Eye (tissue), 1 donor: ENCODE results near the gene ZBTB14.

Experiments used
- DNase-seq: peaks from one replicate; pipeline ENCODE4 v3.0.0-alpha.2; 2015

ZBTB14 gene, protein sequence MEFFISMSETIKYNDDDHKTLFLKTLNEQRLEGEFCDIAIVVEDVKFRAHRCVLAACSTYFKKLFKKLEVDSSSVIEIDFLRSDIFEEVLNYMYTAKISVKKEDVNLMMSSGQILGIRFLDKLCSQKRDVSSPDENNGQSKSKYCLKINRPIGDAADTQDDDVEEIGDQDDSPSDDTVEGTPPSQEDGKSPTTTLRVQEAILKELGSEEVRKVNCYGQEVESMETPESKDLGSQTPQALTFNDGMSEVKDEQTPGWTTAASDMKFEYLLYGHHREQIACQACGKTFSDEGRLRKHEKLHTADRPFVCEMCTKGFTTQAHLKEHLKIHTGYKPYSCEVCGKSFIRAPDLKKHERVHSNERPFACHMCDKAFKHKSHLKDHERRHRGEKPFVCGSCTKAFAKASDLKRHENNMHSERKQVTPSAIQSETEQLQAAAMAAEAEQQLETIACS

DNA sequence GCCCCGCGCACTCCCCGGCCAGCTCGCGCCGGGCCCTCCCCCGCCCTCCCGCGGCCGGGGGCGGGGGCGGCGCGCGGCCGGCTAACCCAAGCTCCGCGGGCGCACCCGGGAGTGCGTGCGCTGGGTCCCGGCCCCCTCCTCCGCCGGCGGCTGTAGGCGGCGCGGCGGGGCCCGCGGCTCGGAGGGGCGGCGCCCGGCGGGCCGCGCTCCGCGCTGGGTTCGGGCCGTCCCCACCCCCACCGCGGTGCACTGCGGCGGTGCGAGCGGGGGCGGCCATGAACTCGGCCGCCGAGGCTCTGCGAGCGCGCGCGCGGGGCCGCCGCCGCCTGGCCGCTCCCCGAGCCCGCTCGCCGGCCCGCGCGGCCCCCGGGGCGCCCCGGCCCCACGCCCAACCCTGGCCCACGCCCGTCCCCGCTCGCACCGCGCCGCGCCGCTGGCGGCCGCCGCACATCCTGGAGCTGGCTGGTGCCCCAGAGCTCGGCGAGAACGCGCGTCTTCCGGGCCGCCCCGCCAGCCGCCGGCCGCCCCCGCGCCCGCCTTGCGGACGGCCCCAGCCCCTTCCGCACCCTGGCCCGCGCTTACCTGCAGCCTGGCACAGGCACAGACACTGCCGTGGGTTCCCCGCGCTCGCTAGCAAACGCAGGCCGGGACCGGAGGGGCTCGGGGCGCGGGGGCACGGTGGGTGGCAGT is at the start of gene ZBTB14:
Gene ZBTB14 (minus strand): TSS at position 496 of the 690 bp plus-strand sequence. CDS start 2,480 bp downstream, outside the sequence.
- no peak for DNase-seq

DNA sequence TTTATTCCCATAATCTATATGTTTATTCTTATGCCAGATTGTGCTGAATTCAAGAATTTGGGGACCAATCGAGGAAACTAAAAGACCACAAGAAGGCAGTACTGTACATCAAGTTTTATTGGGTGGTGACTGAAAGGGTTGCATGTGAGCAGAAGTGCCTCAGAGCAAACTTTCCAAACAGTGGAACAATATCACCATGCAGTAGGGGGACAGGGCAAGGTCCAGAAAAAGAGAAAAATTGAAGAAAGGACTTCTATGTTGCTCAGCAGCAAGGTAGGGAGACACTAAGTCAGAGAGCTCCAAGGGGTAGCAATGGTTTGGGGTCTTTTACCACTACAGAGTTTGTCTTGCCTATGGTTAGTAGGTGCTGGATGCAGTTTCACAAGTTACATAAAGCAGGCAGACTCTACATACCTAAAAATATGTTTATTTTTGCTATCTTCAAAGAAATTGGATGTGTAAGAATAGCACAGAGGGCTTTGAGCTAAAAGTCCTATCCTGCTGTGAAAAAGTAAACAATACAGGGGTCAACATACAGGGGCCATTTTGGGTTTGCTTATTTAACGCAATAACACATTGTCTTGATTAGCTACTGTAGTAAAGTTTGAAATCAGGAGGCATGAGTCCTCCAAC is 43.8 kb upstream of the ZBTB14 start:
- no peak for DNase-seq

DNA sequence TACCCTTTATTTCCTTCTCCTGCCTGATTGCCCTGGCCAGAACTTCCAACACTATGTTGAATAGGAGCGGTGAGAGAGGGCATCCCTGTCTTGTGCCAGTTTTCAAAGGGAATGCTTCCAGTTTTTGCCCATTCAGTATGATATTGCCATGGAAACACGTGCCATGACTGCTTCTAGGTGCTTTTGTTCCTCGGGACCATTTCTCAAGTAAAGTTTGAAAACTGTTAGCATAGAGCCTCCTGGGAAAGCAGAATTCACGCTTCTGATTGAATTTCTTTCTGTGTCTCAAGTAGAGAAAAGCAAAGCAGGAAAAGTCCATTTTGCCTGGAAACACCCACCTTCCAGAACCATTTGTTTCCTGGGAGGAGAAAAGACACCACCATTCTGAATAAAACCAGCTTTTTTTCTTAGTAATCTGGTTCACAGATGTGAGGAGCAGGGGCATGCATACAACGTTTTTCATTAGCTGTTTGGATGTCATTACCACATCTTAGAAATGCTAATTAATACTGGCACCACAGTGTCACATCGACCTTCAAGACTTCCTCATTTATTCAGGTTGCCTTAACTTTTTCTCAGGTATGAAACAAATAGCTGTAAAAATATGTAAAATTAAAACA is 39.0 kb upstream of the ZBTB14 start:
- DNase-seq = no peak

DNA sequence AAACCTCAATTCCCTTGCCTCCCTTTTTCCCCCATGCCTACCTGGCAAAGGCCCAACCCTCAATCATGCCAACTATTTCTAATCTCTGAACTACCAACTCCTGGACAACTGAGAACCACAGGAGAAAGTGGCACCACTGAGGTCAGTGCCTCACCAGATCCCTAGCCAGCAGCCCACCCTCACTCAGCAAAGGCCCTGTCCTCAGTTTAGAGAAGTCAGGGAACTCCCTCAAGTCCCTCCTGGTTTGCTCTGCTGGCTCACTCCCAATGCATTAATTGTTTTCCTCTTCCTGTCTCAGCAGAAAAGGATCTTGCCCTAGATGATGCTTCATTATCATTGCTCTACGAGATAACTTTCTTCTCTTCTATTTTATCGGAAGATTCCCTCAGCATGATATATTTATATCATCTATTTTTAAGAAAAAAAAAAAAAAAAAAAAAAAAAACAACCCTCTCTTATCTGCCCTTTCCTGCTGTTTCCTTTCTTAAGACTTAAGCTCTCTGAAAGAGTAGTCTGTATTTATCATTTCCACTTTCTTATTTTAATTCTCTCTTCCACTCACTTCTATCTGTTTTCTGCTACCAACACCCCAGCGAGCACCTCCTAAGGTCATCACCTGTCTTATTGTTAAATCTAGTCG is 22.7 kb upstream of the ZBTB14 start:
- no peak for DNase-seq

DNA sequence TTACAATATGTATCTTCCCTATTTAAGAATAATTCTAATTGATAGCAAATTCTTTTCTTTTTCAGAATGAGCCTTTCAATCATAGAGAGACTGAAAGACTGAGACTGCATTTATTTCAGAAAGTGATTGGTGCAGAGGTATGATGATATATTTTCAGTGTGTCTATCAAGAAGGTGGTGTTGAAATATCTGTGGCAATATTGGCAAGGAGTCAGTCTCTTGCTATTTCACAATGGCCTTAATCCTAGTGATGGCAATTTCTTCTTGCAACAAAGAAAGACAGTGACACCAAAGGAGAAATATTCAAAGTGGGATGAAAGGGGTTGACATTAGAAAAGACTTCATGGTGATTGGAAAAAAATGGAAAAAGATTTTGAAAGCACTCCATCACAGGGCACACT is 21.7 kb upstream of the ZBTB14 start:
- DNase-seq = no peak

DNA sequence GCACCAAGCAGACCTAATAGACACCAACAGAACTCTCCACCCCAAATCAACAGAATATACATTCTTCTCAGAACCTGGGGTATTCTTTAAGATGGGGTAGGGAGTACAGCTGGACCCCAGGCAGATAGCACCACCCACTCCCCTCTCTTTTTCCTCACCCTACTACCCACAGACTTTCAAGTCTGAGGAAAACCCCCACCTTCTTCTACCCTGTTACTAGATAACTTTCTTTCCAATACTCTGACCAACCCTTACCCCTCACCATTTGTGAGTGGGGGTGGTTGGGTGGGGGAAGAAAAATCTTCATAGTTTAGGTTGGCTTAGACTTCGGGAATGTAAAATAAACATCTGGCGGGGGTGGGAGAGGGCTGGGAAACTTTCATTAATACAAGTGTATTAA is 20.3 kb upstream of the ZBTB14 start:
- DNase-seq = no peak

DNA sequence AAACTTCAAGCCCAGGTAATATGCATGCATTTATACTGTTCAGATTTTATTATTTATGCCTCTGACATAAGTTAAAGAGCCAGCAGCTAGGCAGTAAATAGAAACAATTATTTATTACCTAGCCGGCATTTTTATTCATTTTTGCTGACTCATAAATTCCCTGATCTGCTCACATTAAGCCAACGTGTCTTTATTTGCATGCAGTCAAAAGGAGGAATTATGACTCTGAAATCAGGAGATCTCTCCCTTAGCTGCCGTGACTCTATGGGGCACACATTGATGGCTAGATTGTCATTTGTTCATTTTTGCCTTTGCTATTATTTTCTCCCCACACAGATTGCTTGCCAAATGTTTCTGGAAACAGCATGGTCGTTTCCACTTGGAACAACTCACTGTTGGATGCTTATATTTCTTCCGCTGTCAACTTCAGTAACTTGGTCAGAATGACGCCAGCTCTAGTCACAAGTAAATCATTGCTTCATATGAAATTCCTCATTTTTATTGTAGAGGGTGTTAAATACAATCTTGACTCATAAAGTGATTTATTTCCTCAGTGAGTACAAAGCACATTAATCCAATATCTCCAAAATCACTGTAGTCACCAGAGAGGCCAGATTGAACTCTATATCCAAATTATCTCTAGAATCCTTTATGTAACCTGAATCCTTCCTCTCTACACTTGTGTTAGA is 15.9 kb upstream of the ZBTB14 start:
- peak; percentile 6 for DNase-seq

DNA sequence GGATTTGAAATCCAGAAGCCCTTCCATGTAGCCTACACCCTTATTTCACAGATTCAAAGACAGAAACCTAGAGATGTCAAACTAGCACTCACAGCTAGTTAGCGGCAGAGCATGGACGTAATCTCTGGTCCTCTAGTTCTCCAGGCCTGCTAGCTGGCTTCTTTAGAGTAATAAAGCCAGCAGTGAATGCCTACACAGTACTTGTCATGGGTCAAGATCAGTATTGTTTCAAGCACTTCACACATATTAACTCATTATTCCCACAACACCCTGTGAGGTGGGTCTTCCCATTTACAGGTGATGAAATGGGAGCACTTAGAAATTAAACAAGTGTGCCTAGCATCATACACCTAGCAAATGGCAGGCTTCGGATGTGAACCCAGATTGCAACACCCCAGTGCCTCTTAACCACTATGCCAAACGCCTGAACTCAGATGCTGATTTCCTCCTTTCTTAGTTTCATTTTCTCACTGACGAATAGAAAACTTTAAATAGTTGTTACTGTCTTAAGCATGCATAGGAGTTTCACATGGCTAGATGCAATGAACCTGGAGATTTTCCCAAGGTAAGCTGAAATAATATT is 14.5 kb upstream of the ZBTB14 start:
- no peak for DNase-seq

DNA sequence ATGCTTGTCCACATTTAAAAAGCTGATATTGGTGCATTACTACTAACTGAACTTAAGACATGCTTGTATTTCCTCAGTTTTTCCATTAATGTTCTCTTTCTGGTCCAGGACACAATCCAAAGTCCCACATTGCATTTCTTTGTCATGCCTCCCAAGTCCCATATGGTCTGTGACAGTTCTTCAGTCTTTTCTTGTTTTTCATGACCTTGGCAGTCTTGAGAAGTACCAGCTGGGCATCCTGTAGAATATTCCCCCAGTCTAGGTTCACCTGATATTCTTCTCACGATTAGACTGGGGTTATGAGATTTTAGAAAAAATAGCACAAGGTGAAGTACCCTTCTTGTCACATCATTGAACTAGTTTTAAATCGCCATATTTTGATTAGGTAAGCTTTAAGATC is 10.3 kb upstream of the ZBTB14 start:
- DNase-seq = no peak

DNA sequence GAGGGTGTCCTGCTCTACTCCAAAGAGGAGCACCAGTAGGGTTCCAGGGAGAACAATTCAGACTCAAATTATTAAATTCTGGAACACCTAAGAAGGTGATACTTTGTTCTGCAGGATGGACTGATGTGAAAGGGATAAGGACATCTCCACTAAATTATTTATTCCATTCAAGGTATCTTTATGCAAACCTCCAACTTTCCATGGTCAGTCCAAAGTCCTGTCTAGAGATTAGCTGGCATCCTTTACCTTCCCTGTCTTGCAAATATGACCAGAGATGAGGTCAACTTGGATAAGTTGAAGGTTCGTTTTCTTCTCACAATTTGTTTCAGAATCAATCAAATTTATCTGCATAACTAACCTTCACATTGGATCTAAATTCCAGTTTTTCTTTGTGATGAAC is 8.7 kb upstream of the ZBTB14 start:
- DNase-seq = no peak

DNA sequence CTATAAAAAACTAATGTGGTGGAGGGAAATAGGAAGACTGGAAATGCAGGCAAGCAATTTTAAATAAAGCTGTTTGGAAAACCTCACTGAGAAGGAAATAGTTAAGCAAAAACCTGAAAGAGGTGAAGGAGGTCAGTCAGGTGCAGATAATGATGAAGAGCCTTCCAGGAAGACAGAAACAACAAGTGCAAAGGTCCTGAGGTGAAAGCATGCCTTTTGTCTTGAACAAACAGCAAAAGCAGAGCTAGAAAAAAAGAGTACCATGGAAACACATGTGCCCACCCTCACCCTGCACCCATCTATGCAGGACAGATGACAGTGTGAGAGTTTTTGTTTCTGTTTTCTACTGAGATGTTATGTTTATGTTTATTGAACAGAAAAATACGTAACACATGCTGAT is 8.1 kb upstream of the ZBTB14 start:
- no peak for DNase-seq

DNA sequence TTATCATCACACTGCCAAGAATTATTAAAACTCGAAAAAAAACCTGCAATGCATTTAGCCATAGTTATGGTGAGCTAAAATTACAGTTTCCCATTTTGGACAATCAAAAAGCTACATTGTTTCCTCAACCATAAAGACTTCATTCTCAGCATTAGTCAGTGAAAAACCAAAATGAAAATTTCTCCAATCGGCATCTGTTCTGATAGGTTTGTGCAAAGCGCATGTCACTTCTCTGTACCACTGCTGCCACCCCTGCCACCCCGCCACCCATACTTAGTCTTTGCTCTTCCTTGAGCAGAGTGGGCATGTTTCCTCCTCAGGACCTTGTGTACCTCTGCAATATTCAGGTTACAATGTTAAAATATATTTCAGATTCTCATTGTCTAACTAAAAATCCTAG is 7.1 kb upstream of the ZBTB14 start:
- no peak for DNase-seq

DNA sequence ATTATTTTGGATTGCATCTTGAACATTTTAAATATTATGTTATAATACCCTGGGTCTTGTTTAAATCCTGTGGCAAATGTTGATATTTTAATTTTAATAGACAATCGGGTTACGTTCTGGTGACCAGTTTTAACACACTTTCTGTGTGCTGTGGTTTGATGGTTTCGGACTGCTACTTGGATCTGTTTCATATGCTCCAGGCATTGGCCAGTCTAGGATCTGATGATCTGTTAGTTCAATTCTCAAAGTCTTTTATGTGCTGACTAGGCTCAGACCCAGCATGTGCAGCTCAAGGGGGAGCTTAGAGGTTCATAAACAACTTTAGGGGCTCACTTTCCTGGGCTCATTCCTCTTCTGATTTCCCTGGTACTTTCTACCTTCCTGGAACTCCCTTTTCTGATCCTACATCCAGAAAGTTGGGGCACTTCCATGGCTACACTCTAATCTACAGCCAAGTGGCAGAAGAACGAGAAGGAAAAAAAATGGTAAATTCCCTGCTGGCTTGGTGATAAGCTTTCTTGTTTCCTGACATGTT is 5.0 kb upstream of the ZBTB14 start:
- DNase-seq = no peak

DNA sequence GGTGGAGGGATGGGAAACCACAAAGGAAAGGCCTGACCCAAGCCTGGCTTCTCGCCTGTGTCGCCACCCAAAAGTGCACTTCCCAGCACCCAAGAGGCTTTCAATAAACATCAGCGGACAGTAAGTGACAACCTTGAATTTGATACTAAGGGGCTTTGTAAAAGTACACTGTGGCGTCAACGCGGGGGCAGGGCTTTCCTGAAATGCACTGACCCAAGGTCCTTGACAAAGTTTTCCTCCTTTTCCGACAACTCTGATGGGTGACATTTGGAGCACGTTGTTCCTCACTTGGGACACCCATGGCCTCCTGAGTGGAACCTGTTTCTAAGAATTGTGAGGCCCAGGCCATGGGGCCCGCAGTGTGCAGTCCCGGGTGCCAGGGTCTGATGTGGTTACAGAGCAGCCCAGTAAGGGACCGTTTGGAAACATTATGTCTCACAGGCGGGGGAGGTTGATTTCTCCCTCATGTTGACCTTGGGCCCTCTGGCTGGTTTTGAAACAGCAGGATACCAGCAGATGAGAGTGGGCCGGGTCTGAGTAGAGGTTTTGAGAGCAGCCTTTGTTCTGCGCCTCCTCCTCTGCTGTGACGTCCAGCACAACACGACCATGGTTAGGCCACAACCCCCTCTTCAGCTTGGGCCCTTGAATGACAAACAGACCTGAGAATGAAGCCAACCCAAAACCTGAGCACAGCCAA is 2.8 kb upstream of the ZBTB14 start:
- DNase-seq = no peak

DNA sequence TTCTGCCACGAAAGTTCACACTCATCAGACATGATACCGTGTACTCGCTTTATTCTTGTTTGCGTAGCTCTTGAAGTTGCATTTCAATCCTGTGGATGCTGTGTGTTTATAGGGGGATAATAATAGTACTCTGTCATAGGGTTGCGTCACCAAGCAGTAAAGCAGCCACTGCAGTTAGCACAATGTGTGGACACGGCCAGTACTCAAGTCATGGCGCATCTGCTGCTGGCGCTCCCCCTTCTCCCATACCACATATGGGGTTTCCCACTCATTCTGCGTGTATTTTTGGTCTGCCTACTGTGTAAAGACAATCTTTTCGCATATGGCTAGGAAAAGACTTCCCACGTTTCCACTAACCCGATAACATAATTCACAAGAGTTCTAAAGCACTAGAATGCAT is 2.1 kb upstream of the ZBTB14 start:
- no peak for DNase-seq

DNA sequence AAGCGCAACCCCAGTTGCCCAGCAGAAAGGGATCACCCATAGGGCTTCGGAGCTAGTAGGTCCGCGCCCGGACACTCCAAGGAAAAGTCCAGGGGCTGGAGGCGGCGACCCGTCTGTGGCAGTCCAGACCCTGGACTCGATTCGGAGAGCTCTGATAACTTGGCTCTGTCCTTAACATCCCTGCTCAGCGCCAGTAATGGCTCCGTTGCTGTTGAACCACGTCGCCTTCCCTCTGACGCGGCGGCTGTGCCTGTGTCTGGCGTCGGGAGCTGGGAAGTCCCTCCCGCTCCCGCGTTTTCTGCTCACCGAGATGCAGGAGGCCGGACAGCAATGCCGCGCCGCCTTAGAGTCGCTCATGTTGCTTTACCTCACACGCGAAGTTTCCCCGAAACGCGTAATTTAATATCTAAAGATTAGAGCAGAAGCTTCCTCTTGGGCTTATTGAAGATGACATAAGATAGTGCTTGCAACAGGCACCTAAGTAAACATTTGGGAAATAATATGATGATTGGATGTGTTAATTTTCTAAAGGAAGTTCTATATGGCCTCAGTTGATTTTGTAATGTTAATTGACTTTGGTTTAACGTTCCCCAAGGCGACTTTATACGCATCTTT is 1.3 kb upstream of the ZBTB14 start:
- peak; percentile 94 for DNase-seq

DNA sequence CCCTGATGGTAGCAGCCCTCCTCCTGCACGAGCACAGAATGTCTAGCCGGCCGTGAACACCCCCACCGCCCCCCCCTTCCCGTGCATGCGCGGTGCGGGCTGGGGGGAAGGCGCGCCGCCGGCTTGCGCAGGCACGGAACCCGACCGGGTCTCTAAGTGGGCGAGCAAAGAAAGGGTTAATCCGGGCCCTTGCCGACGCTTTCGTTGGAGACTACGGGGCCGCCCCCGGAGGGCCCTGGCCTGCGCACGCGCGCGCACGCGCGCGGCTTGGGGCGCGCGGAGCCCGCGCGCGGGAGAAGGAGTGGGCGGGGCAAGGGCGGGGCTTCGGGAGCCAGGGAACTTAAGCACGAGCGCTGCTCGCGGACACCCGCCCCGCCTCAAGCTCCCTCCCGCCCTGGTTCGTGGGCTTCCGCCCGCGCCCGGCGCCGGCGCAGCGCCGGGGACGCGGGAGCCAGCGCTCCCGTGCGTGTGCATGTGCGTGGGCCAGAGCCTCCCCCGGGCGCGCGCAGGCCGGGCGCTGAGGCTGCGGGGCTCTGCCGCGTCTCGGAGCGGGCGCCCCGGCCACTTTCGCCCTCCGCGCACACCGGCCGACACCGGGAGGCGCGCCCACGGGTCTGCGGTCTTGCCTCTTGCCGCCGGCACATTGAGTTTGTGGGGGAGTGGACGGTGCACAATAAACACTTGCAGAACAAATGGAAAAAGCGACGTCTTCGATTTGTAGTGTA is 617 bp upstream of the ZBTB14 start:
- peak; percentile 98 for DNase-seq

DNA sequence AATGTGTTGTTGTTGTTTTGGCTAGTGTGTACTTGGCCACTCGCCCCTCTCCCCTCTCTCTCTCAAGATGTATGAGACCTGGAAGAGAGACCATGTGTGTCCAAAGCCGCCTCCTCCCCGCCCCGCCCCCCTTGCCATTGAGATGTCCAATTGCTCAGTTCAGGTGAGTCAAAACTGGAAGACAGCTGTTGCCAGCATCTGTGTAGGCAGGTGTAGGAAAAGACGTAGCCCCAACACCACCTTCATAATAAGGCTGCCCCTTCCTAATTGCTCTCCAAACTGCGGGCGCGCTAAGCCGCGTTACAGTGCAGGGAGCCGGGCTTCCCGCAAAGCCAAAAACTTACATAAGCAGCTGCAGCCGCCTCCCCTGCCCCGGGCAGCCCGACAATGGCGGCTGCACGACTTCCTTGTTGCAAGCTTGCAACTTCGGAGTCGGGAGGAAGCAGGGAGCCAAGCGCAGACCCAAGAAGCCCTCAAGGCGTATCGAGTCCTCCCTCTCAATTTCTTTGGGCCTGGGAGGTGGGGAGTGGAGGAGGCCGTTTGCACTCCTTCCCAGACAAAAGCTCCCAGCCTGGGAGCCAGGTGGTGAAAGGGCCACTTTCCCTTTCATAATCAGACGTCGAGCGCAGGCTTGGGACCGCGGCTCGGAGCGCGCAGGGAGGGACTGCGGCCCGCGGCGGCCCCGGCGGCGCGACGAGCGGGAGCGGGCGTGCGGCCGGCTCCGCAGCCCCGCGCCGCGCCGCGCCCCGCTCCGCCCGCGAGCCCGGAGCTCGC is 882 bp downstream of the ZBTB14 start:
- peak; percentile 89 for DNase-seq

DNA sequence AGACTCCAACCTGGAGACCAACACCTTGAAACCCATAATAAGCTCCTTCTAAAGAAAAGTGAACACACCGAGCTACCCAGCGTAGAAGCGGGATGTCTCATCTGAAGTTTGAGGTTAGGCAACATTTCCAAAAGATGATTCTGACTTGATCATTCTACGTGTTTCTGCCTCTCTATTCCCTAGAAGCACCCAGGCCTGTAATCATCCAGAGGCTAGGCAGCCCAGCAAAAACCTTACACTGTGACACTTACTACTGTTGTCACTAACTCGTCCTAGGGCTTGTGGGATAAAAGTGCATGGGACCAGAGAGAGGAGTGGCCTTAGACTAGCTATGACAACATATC is 1.4 kb downstream of the ZBTB14 start:
- no peak for DNase-seq
